SIG-M5 treated with dmso at 0.1 percent for 504 hours (cell line): ENCODE measurements around the gene MEX3A.
"Not testable (repeated sequence)": the region's sequence is repeated elsewhere in the genome, so short reads cannot be mapped to it uniquely, and the experiment has no call there.

ENCODE experiments used
- DNase-seq: peaks from one replicate; lab custom pipeline; 2025; ENCODE audit not compliant: unreplicated experiment; lab: John Stamatoyannopoulos, UW

MEX3A gene

DNA sequence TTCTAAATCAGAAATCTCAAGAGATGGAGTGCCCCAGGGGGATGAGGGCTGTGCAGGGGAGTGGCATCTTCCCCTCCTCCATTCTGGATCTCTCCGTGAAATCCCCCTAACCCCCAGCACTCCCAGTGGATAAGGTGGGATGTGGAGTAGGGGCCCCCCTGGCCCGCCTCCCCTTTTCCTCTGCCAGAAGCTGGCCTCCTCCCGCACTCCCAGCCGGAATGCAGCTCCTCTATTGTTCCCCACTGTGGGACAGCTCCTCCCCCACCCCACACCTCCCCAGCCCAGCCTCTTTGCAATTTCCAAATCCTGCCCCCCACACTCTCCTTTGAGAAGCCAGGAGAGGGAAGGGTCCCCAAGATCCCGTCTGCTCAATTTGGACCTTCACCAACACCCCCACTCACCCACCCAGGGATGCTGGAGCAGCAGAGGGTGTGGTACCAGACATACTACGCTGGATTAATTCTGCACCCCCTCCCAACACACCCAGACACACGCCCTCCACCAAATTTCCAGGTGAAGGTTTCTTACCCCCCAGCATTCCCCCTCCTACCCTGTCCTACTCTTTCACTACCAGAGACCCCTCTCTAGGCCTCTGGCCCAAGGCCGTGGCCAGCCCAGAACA is 1.9 kb downstream of the MEX3A start:
- DNase-seq, result no peak

DNA sequence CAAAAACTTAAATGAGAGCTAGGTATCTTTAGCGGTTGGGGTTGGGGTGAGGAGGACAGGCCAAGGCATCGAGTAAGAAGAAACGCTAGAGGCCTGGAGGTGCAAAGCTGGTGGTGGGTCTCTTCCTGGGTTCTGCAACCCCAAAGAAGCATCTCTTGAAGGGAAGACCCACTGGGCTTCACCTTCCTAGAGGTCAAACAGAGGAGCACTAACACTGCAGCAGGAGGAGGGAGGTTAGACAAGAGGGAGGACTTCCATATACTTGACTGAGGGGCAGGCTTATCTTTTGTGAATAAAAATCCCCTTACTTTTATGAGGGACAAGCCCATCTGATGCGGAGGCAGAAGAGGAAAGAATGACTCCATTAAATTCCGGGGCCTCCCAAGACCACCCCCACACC is 2.5 kb downstream of the MEX3A start:
- no peak for DNase-seq

DNA sequence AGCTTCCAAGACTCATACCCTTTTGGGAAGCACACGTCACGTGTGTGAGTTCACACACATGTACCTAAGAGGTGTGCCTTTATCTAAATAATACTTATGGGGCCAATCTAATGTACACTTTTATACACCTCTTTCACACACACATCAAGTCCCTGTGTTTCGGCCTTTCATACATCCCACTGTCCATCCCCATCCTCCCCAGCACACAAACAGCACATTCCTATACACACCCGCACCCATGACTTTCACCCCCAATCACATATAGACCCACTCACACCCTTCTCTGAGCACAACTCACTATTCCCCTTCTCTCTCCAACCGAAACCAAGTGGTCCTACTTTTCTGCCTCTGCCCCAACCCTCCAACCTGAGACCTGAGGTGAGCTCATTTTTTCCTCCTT is 3.5 kb downstream of the MEX3A start:
- no peak for DNase-seq

DNA sequence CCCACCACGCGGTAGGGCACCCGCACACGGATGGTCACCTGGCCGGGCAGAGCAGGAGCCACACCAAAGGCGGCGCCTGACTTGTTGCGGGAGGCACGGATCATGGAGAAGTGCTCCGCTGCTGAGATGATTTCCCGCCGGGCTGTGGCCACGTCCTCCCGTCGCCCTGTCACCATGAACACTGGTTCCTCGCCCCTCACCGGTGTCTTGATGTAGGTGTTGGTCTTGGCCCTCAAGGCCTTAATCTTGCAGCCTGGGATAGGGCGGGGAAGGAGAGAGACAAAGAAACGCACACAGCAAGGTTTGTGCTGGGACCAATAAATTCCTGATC is 4.9 kb downstream of the MEX3A start:
- DNase-seq, result no peak

DNA sequence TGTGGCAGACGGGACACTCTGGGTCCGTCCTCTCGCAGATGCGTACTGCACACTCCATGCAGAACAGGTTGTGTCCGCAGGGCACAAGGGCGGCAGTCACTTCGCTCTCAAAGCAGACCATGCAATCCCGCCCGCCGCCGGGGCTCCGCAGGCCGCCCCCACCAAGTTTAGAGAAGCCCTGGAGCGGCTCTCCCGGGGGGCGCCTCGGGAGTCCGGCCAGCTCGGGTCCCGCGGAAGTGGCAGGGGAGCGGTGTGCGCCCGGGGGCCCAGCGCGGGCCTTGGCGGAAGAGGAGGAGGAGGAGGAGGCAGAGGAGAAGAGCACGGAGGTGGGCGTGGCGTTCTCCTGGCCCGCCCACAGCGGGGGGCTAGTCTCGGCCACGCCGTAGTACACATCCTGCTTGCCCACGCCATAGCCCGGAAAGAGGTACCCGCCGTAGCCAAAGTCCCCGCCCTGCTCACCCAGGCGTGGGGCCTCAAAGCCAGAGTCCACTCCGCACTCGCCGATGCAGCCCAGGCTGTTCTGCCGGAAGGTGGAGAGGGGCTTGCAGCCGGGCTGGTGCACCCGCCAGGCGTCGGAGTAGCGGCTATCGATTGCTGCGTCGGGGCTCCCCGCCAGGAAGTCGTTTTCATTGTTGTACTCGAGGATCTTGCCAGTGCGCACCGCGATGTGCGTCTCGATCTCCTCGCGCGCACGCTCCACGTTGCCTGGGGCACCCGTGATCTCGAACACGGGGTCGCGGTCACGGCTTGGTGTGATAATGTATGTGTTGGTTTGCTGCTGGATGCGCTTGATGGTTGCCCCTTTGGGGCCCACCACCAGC is 5.4 kb downstream of the MEX3A start:
- no peak for DNase-seq

DNA sequence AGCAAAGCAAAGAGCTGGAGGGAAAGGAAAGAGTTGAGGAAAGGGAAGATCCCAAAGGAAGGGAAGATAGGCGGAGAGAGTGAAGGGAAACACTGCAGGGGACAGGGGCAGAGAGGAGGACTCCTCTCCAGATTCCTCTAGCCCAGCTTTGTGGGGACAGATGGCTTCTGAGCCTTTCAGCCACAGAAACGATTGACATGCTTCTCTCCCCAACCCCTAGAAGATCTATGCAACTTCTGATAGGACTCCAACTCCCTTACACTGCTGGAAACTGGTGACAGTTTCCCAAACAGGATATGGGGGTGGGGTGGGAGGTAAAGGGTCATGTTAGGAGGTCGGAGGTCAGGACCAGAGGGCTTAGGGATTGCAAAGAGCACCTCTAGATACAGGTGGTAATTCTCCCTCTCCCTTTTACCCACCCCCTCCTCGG is 6.5 kb downstream of the MEX3A start:
- no peak for DNase-seq

DNA sequence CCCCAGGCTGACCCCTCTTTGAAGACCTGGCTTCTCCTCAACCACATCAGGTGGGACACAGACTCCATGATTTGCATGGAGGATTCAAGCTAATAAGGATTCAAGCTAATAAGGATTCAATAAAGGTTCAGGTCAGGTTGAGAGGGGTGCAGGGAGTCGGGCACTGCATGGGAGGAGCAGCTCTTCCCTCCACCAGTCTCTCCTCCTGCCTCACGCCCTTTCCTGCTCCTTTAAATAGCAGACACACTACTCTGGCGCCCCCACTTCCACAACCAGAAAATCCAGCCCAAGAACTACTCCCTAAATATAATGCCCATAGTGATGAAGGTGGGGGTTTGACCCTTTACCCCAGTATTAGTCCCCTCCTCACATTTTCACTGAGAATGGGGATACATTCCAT is 7.1 kb downstream of the MEX3A start:
- no peak for DNase-seq

DNA sequence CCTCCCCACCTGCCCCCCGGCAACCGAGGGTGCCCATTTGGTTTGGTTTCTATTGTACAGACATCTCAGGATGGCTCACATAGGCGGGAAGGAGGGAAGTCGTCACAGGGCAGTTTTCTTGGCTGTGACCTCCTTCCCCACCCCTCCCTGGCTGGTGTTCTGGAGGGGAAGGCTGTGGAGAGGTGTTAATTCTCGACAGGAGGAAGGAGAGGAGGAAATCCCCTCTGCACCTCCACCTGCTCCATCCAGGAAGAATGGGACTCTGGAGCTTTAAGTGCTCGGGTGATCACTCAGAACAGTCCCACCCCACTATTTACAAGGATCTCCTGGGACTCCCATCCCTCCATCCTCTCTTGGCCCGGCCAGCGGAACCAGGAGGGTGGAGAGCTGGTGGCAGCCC is 7.6 kb downstream of the MEX3A start:
- no peak for DNase-seq

DNA sequence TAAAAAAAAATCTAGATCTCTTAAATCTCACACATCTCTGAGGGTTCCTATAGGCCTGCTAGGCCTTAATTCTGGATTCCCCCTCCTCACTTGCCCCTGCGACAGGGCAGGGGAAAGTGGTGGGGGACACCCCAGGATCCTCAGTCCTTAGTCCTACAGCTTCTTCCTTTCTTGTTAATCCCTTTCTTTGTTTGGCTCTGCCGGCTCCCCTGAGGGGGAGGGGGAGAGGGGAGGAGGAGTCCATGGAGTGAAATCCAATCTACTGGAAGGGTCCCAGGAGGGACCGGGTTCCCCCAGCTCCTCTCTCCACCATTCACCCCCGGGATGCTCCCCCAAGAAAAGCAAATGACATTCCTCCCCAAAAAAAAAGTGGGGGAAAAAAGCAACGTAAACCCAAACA is 8.5 kb downstream of the MEX3A start:
- DNase-seq, result no peak

DNA sequence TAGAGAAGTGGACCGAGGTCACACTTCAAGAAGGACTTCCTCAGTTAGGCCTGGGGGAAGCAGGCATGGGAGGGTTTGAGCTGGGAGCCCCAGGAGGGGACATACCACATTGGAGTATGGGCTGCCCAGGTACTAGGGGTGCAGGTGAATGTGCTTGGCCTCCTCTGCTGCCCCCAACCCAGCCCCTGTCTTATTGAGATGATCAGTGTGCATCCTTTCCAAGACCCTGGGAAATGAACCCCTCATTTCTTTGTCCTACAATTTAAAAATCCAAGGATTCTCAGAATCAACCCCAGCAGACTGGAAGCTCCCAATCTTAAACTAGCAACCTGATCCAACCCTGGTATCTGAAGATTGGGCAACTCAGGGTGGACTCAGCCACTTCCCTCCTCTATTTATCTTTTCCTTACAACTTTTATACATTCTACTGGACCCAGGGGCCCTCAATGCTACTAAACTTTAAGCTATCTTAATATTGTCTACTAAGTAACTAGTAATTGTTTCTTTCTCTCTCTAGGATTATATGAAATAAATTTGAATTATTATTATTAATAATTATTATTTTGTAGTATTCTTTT is 9.1 kb downstream of the MEX3A start:
- no peak for DNase-seq

DNA sequence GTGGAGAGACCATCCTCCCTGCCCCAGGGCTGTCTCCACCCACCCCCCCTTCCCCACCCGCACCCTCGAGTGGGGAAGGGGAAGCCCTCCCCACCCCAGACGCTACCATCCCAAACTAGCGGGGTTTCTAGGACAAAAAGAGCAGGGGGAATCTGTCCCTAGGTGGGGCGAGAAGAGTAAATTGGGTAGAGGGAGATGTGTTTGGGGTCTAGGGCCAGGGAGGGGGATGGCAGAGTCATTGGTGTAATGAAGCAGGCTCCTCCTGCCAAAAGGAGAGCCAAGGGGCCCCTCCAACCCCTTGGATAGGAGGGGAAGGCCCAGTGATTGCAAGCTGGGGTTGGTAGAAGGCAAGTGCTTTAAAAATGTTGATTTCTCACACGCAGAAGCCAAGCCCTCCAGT is 10.0 kb downstream of the MEX3A start:
- DNase-seq, result no peak

DNA sequence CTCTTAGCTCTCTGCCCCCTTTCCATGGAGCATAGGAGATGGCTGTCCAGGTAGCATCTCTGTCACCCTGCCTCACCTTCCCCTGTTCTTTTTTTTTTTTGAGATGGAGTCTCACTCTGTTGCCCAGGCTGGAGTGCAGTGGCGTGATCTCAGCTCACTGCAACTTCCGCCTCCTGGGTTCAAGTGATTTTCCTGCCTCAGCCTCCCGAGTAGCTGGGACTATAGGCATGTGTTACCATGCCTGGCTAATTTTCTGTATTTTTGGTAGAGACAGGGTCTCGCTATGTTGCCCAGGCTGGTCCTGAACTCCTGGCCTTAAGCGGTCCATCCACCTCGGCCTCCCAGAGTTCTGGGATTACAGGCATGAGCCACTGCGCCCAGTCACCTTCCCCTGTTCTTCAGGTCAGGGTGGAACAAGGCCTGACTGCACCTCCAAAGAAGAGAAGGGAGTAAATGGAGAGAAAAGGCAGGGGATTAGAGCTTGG is 10.9 kb downstream of the MEX3A start:
- not testable (repeated sequence) for DNase-seq

DNA sequence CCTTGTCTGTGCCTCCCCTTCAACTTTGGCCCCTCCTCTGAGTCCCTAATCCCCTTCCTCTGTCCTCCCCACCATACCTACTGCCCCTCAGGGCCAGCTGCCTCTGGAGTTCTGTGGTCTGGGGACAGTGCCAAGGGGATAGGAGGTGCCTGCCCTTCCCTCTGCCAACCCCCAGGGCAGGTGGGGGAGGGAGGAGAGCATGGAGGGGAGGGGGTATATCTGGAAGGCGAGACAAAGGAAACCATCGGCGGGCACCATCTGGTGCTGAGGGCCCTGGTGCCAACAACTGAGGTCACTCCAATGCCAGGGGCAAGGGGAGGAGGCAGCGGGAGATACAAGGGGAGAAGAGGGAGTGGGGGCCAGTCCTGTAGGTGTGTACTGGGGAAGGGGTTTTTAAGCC is 11.7 kb downstream of the MEX3A start:
- no peak for DNase-seq

DNA sequence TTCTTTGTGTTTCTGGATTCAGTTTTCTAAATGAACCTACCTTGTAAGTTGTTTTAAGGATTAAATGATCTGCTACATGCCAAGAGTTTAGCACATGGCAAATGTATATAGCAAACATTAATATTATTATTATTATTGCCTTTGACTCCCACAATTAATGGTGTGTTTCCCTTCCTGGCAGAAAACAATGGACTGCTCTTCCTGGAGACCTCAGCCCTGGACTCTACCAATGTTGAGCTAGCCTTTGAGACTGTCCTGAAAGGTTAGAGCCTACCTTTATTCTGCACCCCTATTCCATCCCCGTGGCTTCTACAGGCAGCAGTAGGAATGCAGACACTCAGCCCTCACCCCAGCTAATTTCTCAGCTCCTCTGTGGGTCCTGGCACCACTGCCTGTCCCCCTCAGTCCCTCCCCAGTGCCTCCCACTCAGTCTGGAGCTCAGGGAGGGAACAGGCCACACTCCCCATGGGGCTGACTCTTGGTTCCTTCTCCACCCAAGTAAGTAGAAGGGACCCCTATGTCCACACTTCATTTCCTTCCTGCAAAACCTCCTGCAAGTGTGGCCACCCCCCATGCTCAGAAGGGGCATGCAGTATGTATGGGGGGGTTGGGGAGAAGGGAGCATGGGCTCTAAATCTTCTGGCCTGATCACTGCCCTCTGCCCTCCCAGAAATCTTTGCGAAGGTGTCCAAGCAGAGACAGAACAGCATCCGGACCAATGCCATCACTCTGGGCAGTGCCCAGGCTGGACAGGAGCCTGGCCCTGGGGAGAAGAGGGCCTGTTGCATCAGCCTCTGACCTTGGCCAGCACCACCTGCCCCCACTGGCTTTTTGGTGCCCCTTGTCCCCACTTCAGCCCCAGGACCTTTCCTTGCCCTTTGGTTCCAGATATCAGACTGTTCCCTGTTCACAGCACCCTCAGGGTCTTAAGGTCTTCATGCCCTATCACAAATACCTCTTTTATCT is 12.5 kb downstream of the MEX3A start:
- DNase-seq, result no peak

DNA sequence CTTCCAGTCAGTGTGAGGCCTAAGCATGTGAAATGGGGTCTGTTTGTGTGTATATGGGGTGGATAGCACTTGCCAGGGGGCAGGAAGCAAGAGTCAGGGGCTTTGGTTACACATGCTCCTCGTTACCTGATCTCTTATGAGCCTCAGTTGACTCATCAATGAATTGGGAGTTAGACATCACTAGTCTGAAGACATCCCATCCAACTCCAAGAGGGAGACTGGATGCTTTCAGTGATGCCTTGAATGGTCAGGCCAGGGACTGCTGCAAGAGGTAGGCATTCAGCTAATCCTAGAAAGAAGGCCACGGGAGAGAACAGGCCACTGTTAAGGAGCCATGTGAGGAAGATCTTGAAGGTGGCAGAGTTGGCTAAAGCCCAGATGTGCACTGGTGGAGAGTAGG is 15.0 kb downstream of the MEX3A start:
- no peak for DNase-seq

DNA sequence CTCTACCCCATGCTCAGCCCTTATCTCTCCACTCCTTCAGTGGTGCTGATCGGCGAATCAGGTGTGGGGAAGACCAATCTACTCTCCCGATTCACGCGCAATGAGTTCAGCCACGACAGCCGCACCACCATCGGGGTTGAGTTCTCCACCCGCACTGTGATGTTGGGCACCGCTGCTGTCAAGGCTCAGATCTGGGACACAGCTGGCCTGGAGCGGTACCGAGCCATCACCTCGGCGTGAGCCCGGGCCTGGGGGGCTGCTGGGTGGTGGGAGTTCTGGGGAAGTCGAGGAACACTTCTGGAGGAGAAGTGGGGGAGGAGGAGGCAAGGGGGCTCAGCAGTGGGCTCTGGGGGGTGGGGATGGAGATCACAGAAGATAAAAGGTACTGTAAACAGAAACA is 16.4 kb downstream of the MEX3A start:
- DNase-seq, result no peak

DNA sequence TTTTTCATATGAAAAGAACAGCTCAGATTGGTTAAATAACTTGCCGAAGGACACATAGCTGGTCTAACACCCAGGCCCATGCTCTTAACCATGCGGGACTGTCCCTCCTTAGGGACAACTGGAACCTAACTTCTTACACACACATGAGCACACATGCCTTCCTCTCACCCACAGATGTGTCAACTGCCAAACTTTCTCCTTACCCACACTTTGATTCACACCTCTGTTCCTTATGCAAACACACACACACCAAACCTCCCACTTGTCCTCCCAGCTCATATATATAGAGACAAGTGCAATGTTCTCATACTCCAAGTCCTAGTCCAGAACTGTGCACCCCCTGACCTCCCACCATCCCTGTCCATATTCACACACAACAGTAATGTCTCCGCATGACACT is 17.1 kb downstream of the MEX3A start:
- no peak for DNase-seq

DNA sequence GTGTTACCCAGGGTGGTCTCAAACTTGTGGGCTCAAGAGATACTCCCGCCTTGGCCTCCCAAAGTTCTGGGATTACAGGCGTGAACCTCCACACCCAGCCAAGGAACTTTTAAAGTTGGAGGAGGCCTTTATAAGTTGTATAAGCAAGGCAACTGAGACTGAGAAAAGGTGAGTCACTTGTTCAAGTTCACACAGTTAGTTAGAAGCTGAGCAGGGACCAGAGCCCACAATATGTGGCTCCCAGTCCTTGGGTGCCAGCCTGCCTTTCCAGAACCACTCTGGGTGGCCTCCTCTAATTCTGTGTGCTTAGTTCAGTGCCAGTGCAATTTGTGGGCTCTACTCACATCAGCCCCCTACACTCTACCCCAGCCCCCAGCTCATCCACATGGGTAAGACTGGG is 17.6 kb downstream of the MEX3A start:
- no peak for DNase-seq

DNA sequence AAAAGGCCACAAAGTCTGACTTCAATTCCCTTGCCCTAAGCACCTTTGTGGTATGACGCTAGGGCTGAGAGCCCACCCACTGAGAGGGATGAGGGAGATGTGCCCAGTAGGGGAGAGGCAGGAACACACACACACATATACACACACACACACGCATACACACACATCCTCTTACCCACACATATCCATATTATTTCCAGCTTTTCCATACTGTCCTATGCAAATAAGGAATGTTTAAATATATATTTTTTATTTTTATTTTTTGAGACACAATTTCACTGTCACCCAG is 18.3 kb downstream of the MEX3A start:
- DNase-seq, result no peak

DNA sequence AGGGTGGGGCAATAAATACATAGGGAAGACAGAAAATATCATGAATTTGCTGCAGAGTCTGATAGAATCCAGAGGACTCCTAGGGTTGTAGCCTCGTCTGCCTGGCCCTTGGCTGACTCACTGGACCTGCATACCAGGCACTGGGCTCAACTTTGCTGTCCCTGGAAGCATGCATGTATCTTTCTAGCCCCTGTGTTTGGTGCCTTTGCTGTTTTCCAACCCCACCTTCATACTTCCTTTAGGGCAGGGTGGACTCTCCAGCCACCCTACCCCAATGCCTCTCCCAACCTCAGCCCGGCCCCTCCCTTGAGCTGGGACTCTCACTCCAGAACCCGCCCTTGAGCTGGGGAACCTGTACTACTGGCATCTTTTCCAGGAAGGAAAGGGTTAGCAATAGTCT is 20.1 kb downstream of the MEX3A start:
- DNase-seq, result no peak

DNA sequence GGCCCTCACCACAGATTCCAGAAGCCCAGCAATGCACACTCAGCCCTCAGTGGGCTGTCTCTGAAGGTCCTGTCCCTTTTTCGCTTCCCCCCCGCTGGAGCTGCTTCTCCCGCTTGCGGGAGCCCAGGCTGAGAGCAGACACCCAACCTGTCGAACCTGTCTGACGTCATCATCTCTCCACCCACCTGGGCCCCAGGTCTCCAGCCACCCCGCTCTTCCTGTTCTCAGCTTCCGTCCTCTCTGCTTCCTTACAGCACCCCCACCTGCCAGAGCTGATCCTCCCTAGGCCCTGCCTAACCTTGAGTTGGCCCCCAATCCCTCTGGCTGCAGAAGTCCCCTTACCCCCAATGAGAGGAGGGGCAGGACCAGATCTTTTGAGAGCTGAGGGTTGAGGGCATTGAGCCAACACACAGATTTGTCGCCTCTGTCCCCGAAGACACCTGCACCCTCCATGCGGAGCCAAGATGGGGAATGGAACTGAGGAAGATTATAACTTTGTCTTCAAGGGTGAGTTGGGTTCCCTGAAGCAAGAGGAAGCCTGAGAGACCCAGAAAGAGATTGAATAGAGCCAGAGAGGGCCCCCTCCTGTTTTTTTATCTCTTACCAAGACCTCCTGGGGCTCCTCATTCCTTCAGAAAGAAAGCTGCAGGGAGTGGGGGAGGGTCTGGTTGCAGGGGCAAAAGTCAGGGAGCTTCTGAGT is 21.2 kb downstream of the MEX3A start, which contains the start of gene RAB25:
Gene RAB25, plus strand, starts transcription at position 224 of the 700 bp plus-strand sequence. Its CDS starts 241 bp downstream, at position 465.
- peak; percentile 54 for DNase-seq
